ENCODE measurements around the gene ASTL. TPM values are rescaled to one million over a fixed set of nuclear protein-coding genes. Genes with fewer than 3 reads are reported as not detected.

Gene ASTL
- polyA plus RNA-seq, 1 experiment, result not detected

DNA sequence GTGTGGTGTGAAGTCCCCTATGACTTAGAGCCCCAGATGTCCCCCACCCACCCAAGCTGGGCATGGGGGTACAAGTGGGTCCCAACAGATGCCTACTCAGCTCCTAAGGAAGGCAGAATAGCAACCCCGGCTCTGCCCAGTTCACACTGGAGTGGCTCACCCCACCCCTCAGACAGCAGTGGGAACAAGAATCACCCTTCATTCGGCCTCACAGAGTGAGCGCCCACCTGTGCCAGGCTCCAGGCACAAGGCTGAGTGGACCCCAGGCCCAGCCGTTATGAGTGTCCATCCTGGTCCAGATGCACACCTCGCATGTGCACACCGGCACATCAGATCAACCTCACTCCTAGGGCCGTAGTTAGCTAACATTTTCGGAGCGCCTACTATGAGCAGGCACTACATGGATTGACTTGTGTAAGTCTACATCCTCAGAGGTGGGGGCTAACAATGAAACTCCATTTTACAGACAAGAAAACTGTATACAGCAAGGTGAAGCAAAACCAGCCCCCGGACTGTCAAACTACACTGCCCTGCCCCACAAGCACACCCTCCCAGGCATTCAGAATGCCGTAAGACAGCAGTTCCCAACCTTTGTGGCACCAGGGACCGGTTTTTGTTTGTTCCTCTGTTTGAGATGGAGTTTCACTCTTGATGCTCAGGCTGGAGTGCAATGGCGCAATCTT lies 2.8 kb upstream of the ASTL start:
- ChIA-PET CTCF (interaction anchor here (1.0 to 5.3 kb wide), 5 partner anchors 10 to 124 kb away, joined by 3 to 54 read pairs (median 3); no protein-coding TSS in a partner anchor), POLR2A (no interaction called here)
- no peak for DNase-seq (ENCODE audit: low read depth, low spot score)
- Histone ChIP-seq H3K27ac (ENCODE audit: low read depth, low read length) (no peak overlapping the region), H3K9me3 (ENCODE audit: control insufficient read depth, insufficient read depth, low read length) (no peaks in the 10 kb centered on the region; the same call in 1 of the 2 replicates), H3K4me3 (ENCODE audit: low read depth, low read length) (no peak overlapping the region), H3K27me3 (ENCODE audit: control insufficient read depth, insufficient read depth, low read length) (peaks cover 4% of the 10 kb centered on the region)
- TF ChIP-seq CTCF (IDR thresholded peaks at IDR 0.05; ENCODE audit: low read depth, low read length), result no peak

DNA sequence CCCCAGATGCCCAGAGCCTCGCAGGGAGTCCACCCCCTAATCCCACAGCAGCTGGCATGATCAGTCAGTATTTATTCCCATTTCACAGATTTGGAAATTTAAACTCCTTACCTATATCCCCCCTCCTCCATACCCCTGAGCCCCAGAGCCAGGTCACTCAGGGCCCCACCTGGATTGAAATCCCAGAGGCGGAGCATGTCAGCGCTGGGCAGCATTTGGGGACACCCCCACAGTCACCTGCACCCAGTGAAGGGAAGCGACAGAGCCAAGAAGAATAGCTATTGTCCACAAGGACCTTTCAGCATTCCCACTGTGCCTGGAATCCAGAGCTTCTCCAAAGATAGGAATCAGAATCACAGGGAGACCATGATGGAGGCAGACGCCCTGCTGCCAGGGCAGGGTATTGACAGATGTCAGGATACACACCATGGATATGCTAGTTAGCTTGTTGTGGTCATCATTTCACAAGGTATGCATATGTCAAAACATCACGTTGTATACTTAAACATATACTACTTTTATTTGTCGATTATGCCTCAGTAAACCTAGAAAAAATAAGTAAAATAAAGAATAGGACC lies 968 bp upstream of the ASTL start:
- POLR2A ChIA-PET, result interaction anchor here (0.7 kb wide), 1 partner anchor 107 kb away, joined by 4 read pairs; no protein-coding TSS in a partner anchor
- H3K4me3 ChIP-seq (ENCODE audit: low read depth, low read length), result no peak overlapping the region
- DNase-seq (ENCODE audit: low read depth, low spot score), result no peak
- H3K27ac ChIP-seq (ENCODE audit: low read depth, low read length), result no peak overlapping the region
- H3K9me3 ChIP-seq (ENCODE audit: control insufficient read depth, insufficient read depth, low read length), result no peaks in the 10 kb centered on the region; the same call in 1 of the 2 replicates
- CTCF ChIA-PET, result interaction anchor here (0.7 to 5.3 kb wide), 10 partner anchors 8 to 371 kb away, joined by 3 to 54 read pairs (median 3); no protein-coding TSS in a partner anchor
- TF ChIP-seq CTCF (IDR thresholded peaks at IDR 0.05; ENCODE audit: low read depth, low read length), result no peak
- peaks cover 9% of the 10 kb centered on the region for H3K27me3 ChIP-seq (ENCODE audit: control insufficient read depth, insufficient read depth, low read length)

DNA sequence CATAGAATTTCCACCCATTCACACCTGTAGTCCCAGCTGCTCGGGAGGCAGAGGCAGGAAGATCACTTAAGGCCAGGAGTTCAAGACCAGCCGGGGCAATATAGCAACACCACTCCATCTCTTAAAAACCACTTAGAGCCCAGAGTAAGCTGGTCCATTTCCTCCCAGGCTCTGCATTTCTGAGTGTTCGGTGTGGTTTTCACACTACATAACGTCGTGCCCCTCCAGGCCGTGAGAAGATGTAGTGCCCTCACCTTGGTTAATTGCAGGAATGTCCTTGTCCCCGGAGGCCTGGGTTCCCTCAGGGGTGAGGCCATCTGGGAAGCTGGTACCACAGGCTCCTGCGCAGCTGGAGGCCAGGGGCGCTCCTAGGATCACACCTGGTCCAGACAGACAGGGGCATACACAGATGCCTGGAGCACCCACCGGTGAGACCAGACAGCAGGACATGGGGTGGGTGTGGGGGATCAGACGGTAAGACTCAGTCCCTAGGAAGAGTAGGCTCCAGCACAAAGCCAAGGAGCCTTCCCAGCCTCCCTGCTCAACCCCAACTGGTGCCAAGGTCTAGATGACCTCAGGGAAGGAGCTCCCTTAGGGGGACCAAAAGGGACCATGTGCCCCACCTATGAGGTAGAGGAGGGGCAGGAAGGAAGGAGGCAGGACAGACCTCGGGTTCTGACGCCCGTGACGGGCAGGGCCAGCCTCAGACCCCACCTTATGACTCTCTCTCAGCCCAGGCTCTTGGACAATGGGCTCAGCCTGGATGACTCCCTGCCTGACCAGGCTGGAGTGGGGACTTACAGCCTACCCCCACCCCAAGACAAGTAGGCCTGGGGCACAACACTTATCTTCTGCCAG lies 752 bp downstream of the ASTL start:
- H3K27ac ChIP-seq (ENCODE audit: low read depth, low read length), result no peak overlapping the region
- no peak overlapping the region for H3K4me3 ChIP-seq (ENCODE audit: low read depth, low read length)
- DNase-seq (ENCODE audit: low read depth, low spot score), result no peak
- peaks cover 23% of the 10 kb centered on the region for H3K27me3 ChIP-seq (ENCODE audit: control insufficient read depth, insufficient read depth, low read length)
- CTCF ChIA-PET, result interaction anchor here (0.6 to 5.3 kb wide), 7 partner anchors 13 to 373 kb away, joined by 3 to 54 read pairs (median 4); no protein-coding TSS in a partner anchor
- POLR2A ChIA-PET, result interaction anchor here (1.0 kb wide), 1 partner anchor 129 kb away, joined by 3 read pairs; no protein-coding TSS in a partner anchor
- TF ChIP-seq CTCF (IDR thresholded peaks at IDR 0.05; ENCODE audit: low read depth, low read length), result no peak
- H3K9me3 ChIP-seq (ENCODE audit: control insufficient read depth, insufficient read depth, low read length), result no peaks in the 10 kb centered on the region; the same call in 1 of the 2 replicates

- CTCF ChIA-PET, result interaction anchor here (1.0 to 5.3 kb wide), 2 partner anchors 38 to 373 kb away, joined by 3 to 54 read pairs; no protein-coding TSS in a partner anchor
- no peak overlapping the region for H3K27ac ChIP-seq (ENCODE audit: low read depth, low read length)
- H3K27me3 ChIP-seq (ENCODE audit: control insufficient read depth, insufficient read depth, low read length), result peaks cover 29% of the 10 kb centered on the region
- H3K4me3 ChIP-seq (ENCODE audit: low read depth, low read length), result no peak overlapping the region
- no peak for DNase-seq (ENCODE audit: low read depth, low spot score)
- TF ChIP-seq CTCF (IDR thresholded peaks at IDR 0.05; ENCODE audit: low read depth, low read length), result no peak
- POLR2A ChIA-PET, result no interaction called here
- no peaks in the 10 kb centered on the region; the same call in 1 of the 2 replicates for H3K9me3 ChIP-seq (ENCODE audit: control insufficient read depth, insufficient read depth, low read length)
These were observed 2.1 kb downstream of the ASTL start for GRCh38 chr2:96136129-96136720.
